ENCODE data around the gene SLC38A7. TPM values are rescaled to one million over a fixed set of nuclear protein-coding genes. Genes with fewer than 3 reads are reported as not detected.
A peak's percentile ranks its signal among the peaks of the same experiment; 100 is the strongest.

The SLC38A7 gene
- total RNA-seq, 1 donor from 2014 or later, result 40.2 TPM

- Histone ChIP-seq H3K9me3 (ENCODE audit: insufficient read depth, low read depth, low read length) (no peaks in the 10 kb centered on the region), H3K9ac (ENCODE audit: low read length) (peak overlapping the region; percentile 91), H3K4me2 (ENCODE audit: low read length) (peak overlapping the region; percentile 85), H4K20me1 (ENCODE audit: insufficient read depth, low read length) (peaks cover 45% of the 10 kb centered on the region), H3K4me3 (ENCODE audit: insufficient read depth, low read depth, low read length) (peak overlapping the region; percentile 89), H2AFZ (ENCODE audit: low read depth, low read length) (peak overlapping the region; percentile 95), H3K27me3 (ENCODE audit: insufficient read depth, low read length) (no peaks in the 10 kb centered on the region), H3K36me3 (ENCODE audit: insufficient read depth, low read length) (no peaks in the 10 kb centered on the region), H3K27ac (ENCODE audit: low read depth, low read length) (peak overlapping the region; percentile 70), H3K4me1 (ENCODE audit: insufficient read depth, low read length) (peaks cover 9% of the 10 kb centered on the region), H3K79me2 (ENCODE audit: insufficient read depth, low read length) (peaks cover 60% of the 10 kb centered on the region)
- Mint-ChIP-seq H3K9me3 (ENCODE audit: unreplicated experiment) (no peaks in the 10 kb centered on the region), H3K27ac (ENCODE audit: unreplicated experiment) (peak overlapping the region; percentile 56), H3K4me3 (ENCODE audit: unreplicated experiment) (peak overlapping the region; percentile 96), H3K36me3 (ENCODE audit: low read depth, unreplicated experiment) (peaks cover under 1% of the 10 kb centered on the region), H3K4me1 (ENCODE audit: low read depth, unreplicated experiment) (peaks cover 9% of the 10 kb centered on the region), H3K27me3 (ENCODE audit: low read depth, unreplicated experiment) (no peaks in the 10 kb centered on the region)
- FAIRE-seq (no peak), DNase-seq (ENCODE audit: low read depth) (no peak)
- TF ChIP-seq EZH2 (IDR thresholded peaks at IDR 0.05; ENCODE audit: insufficient read depth, low read length), result no peak
- no peak for TF ChIP-seq CTCF (IDR thresholded peaks at IDR 0.05; ENCODE audit: insufficient read depth, low read depth, low read length)
Measured at GRCh38 chr16:58733248-58733670, 48.7 kb upstream of the SLC38A7 start.

GRCh38 chr16:58732545-58733247 is 48.1 kb upstream of the SLC38A7 start:
- Histone ChIP-seq H3K9me3 (ENCODE audit: insufficient read depth, low read depth, low read length) (no peaks in the 10 kb centered on the region), H3K9ac (ENCODE audit: low read length) (peak overlapping the region; percentile 91), H3K4me3 (ENCODE audit: insufficient read depth, low read depth, low read length) (peak overlapping the region; percentile 89), H3K36me3 (ENCODE audit: insufficient read depth, low read length) (no peaks in the 10 kb centered on the region), H4K20me1 (ENCODE audit: insufficient read depth, low read length) (peaks cover 51% of the 10 kb centered on the region), H2AFZ (ENCODE audit: low read depth, low read length) (no peak overlapping the region), H3K4me1 (ENCODE audit: insufficient read depth, low read length) (peaks cover 9% of the 10 kb centered on the region), H3K27me3 (ENCODE audit: insufficient read depth, low read length) (no peaks in the 10 kb centered on the region), H3K27ac (ENCODE audit: low read depth, low read length) (peak overlapping the region; percentile 70), H3K79me2 (ENCODE audit: insufficient read depth, low read length) (peaks cover 65% of the 10 kb centered on the region), H3K4me2 (ENCODE audit: low read length) (peak overlapping the region; percentile 85)
- Mint-ChIP-seq H3K27ac (ENCODE audit: unreplicated experiment) (peak overlapping the region; percentile 56), H3K4me1 (ENCODE audit: low read depth, unreplicated experiment) (peaks cover 9% of the 10 kb centered on the region), H3K36me3 (ENCODE audit: low read depth, unreplicated experiment) (peaks cover 3% of the 10 kb centered on the region), H3K4me3 (ENCODE audit: unreplicated experiment) (peak overlapping the region; percentile 96), H3K27me3 (ENCODE audit: low read depth, unreplicated experiment) (no peaks in the 10 kb centered on the region), H3K9me3 (ENCODE audit: unreplicated experiment) (no peaks in the 10 kb centered on the region)
- FAIRE-seq, result no peak
- peak; percentile 37 for DNase-seq (ENCODE audit: low read depth)
- TF ChIP-seq EZH2 (IDR thresholded peaks at IDR 0.05; ENCODE audit: insufficient read depth, low read length) (no peak), CTCF (IDR thresholded peaks at IDR 0.05; ENCODE audit: insufficient read depth, low read depth, low read length) (no peak)

Data from astrocyte (in vitro differentiated cells and primary cell).